Progenitor cell of endocrine pancreas (in vitro differentiated cells): Measurements from ENCODE around the gene DCAF12. TPM values are rescaled to one million over a fixed set of nuclear protein-coding genes. Genes with fewer than 3 reads are reported as not detected.

Experiments
- DNase-seq: peaks from one replicate; pipeline ENCODE4 v3.0.0; 2021; ENCODE audit warnings: low spot score; ENCODE audit not compliant: unreplicated experiment
- H3K27ac Mint-ChIP-seq: 2 replicates; pipeline ENCODE4 v1.8.0; 2021; ENCODE audit warnings: mild to moderate bottlenecking, moderate library complexity, mixed read lengths
- H3K27me3 Mint-ChIP-seq: 2 replicates; pipeline ENCODE4 v1.8.0; 2021; ENCODE audit warnings: mixed read lengths
- H3K36me3 Mint-ChIP-seq: 2 replicates; pipeline ENCODE4 v1.8.0; 2022; ENCODE audit warnings: mixed read lengths; ENCODE audit not compliant: insufficient read depth
- H3K4me1 Mint-ChIP-seq: 2 replicates; pipeline ENCODE4 v1.8.0; 2021; ENCODE audit warnings: low read depth, mixed read lengths
- H3K4me3 Mint-ChIP-seq: 2 replicates; pipeline ENCODE4 v1.8.0; 2021; ENCODE audit warnings: low read depth, mild to moderate bottlenecking, moderate library complexity, mixed read lengths
- H3K9me3 Mint-ChIP-seq: 2 replicates; pipeline ENCODE4 v1.8.0; 2021; ENCODE audit warnings: low read depth, mixed read lengths
- CTCF ChIP-seq: fragments of 200-600 bp; sonication (generic); IDR thresholded peaks from one replicate; pipeline ENCODE4 v1.5.0; 2021; ENCODE audit warnings: antibody characterized with exemption, mild to moderate bottlenecking; ENCODE audit not compliant: unreplicated experiment
- total RNA-seq: library from RNA; stranded (reverse); gene quantifications from 2 replicates; pipeline ENCODE4 v1.2.1, GENCODE V29; 2021

Gene DCAF12
- total RNA-seq, 1 donor from 2014 or later: 48.7 TPM

- Mint-ChIP-seq H3K9me3 (no peaks in the 10 kb centered on the region), H3K27me3 (no peaks in the 10 kb centered on the region), H3K4me3 (no peak overlapping the region), H3K4me1 (peaks cover 9% of the 10 kb centered on the region), H3K36me3 (peaks cover 28% of the 10 kb centered on the region), H3K27ac (peak overlapping the region; percentile 96)
- no peak for TF ChIP-seq CTCF
- DNase-seq: no peak
These were observed 89.9 kb downstream of the DCAF12 start for GRCh38 chr9:34036625-34037024.

Other genes with a start within 250 kb of the DCAF12 start
- gene UBAP2, start 77.8 kb downstream of the DCAF12 start, total RNA-seq: 56.7 and 58.1 TPM in 2 replicates
- 45.6 and 47.6 TPM in 2 replicates for gene UBAP1, start 52.3 kb upstream of the DCAF12 start, total RNA-seq
- 9.1 and 10.0 TPM in 2 replicates for gene KIF24, start 202.6 kb upstream of the DCAF12 start, total RNA-seq
- gene NUDT2, start 202.9 kb upstream of the DCAF12 start, total RNA-seq: 21.1 TPM in 2 replicates